GM18951 (cell line): Measurements from ENCODE around the gene IL3.

Experiments used
- POLR2A ChIP-seq: IDR thresholded peaks from 4 replicates; pipeline ENCODE4 v1.6.1; 2011; ENCODE audit warnings: mild to moderate bottlenecking; ENCODE audit not compliant: insufficient read length, insufficient read depth; ENCODE audit errors: extremely low read depth
- in situ Hi-C: fragments of 300-500 bp; cut with MboI; formaldehyde crosslinking; loops from one replicate; pipeline ENCODE4 v1.12.0; 2022; ENCODE audit warnings: low sequenced_read_pairs, mixed read lengths, inconsistent platforms; ENCODE audit not compliant: unreplicated experiment

Gene IL3

GRCh38 chr5:132094393-132095076, 34.1 kb downstream of the IL3 start:
- no peak for TF ChIP-seq POLR2A
- in situ Hi-C loops: no loop called here

GRCh38 chr5:132095077-132095410, 34.6 kb downstream of the IL3 start:
- TF ChIP-seq POLR2A: no peak
- in situ Hi-C loops: no loop called here

- TF ChIP-seq POLR2A: no peak
Measured at GRCh38 chr5:132095424-132095972, 35.0 kb downstream of the IL3 start.

GRCh38 chr5:132096904-132097303, 36.4 kb downstream of the IL3 start:
- in situ Hi-C loops: no loop called here
- TF ChIP-seq POLR2A: no peak

More at GRCh38 chr5:132095424-132095972, 35.0 kb downstream of the IL3 start:
- in situ Hi-C loops: no loop called here

- in situ Hi-C loops: no loop called here
- TF ChIP-seq POLR2A: no peak
Measured at GRCh38 chr5:132098151-132098594, 37.7 kb downstream of the IL3 start.

GRCh38 chr5:132098621-132099020, 38.2 kb downstream of the IL3 start:
- in situ Hi-C loops: no loop called here
- TF ChIP-seq POLR2A: no peak

GRCh38 chr5:132099076-132099748, 38.8 kb downstream of the IL3 start:
- in situ Hi-C loops: no loop called here
- TF ChIP-seq POLR2A: no peak

GRCh38 chr5:132099905-132100304, 39.5 kb downstream of the IL3 start:
- in situ Hi-C loops: no loop called here
- TF ChIP-seq POLR2A: no peak

- TF ChIP-seq POLR2A: no peak
- in situ Hi-C loops: no loop called here
Measured at GRCh38 chr5:132100672-132101261, 40.3 kb downstream of the IL3 start.

GRCh38 chr5:132101385-132101880, 41.0 kb downstream of the IL3 start:
- TF ChIP-seq POLR2A: no peak
- in situ Hi-C loops: no loop called here

GRCh38 chr5:132102101-132102701, 41.7 kb downstream of the IL3 start:
- in situ Hi-C loops: no loop called here
- no peak for TF ChIP-seq POLR2A

GRCh38 chr5:132102944-132103331, 42.5 kb downstream of the IL3 start:
- in situ Hi-C loops: no loop called here
- no peak for TF ChIP-seq POLR2A

- in situ Hi-C loops: no loop called here
Measured at GRCh38 chr5:132103332-132103951, 43.0 kb downstream of the IL3 start.

GRCh38 chr5:132103969-132104391, 43.5 kb downstream of the IL3 start:
- TF ChIP-seq POLR2A: no peak
- in situ Hi-C loops: no loop called here

More at GRCh38 chr5:132103332-132103951, 43.0 kb downstream of the IL3 start:
- TF ChIP-seq POLR2A: no peak
